Endothelial cell of umbilical vein (primary cell): Measurements from ENCODE around the gene ACTL7A. TPM values are rescaled to one million over a fixed set of nuclear protein-coding genes. Genes with fewer than 3 reads are reported as not detected.

ENCODE experiments used
- BruUV-seq: library from RNA; stranded (reverse); fragments of 400-500 nt; replicated peaks from 2 replicates; lab custom pipeline; 2021; lab: Mats Ljungman, UMichigan
- CTCF ChIA-PET: fragments of 300-600, 350-600 bp; sonication (Branson Sonifier 250); formaldehyde crosslinking; loops from one replicate; lab custom pipeline; 2021; ENCODE audit warnings: antibody characterized with exemption, inconsistent platforms; lab: Charles Lee
- POLR2A ChIA-PET: fragments of 300-600, 350-600 bp; sonication (Branson Sonifier 250); formaldehyde crosslinking; loops from one replicate; lab custom pipeline; 2021; ENCODE audit warnings: antibody characterized with exemption, inconsistent platforms; lab: Charles Lee
- DNase-seq: peaks from one replicate; pipeline ENCODE4 v3.0.0-alpha.2; 2011; ENCODE audit warnings: low read depth, low spot score
- FAIRE-seq: peaks from 2 replicates; lab custom pipeline; 2011; peaks lifted over from hg19 to GRCh38; lab: Jason Lieb, UNC
- H2AFZ ChIP-seq: 2 replicates; pipeline ENCODE4 v1.6.0; 2012; ENCODE audit warnings: low read depth, low read length, control low read depth, inconsistent platforms
- H3K27ac ChIP-seq: 2 replicates; pipeline ENCODE4 v1.5.1; 2011; ENCODE audit warnings: low read depth, mild to moderate bottlenecking, control low read depth, low read length, moderate library complexity; ENCODE audit not compliant: insufficient read depth
- H3K27me3 ChIP-seq, 2 experiments: 2 replicates each; pipeline versions ENCODE4 v1.6.0 to v1.6.1; 2011; ENCODE audit warnings: low read length in 2 of 2, mixed read lengths in 1 of 2; ENCODE audit not compliant: control insufficient read depth in 2 of 2, insufficient read depth in 2 of 2
- H3K36me3 ChIP-seq, 2 experiments: 2 replicates in 1 of 2; 3 replicates in 1 of 2; pipeline ENCODE4 v1.5.1; 2011; ENCODE audit warnings: low read length in 2 of 2, mild to moderate bottlenecking in 1 of 2, moderate library complexity in 1 of 2; ENCODE audit not compliant: control insufficient read depth in 2 of 2, insufficient read depth in 2 of 2; ENCODE audit errors: extremely low read depth in 1 of 2
- H3K4me1 ChIP-seq: 3 replicates; pipeline ENCODE4 v1.5.1; 2011; ENCODE audit warnings: mild to moderate bottlenecking, low read length; ENCODE audit not compliant: control insufficient read depth, insufficient read depth; ENCODE audit errors: extremely low read depth
- H3K4me2 ChIP-seq: 2 replicates; pipeline ENCODE4 v1.6.1; 2011; ENCODE audit warnings: low read length, control low read depth, mixed read lengths; ENCODE audit not compliant: insufficient read depth
- H3K4me3 ChIP-seq, 3 experiments: fragments of 200-600 bp in 1 of 3; sonication (generic), shearing (Covaris generic) in 1 of 3; replicated peaks in 1 of 3; 2 replicates each; pipeline ENCODE4 v1.5.1; 2011 to 2016; ENCODE audit warnings: control low read depth in 3 of 3, low read length in 3 of 3, mild to moderate bottlenecking in 2 of 3, inconsistent platforms in 1 of 3, low read depth in 1 of 3, moderate library complexity in 1 of 3; ENCODE audit not compliant: insufficient read depth in 1 of 3
- H3K79me2 ChIP-seq: 2 replicates; pipeline ENCODE4 v1.6.0; 2012; ENCODE audit warnings: low read length, inconsistent platforms; ENCODE audit not compliant: control insufficient read depth, insufficient read depth
- H3K9ac ChIP-seq: replicated peaks from 2 replicates; pipeline ENCODE3; 2011; ENCODE audit warnings: low read length, control low read depth; ENCODE audit not compliant: insufficient read depth; ENCODE audit errors: extremely low read depth
- H3K9me1 ChIP-seq: replicated peaks from 3 replicates; pipeline ENCODE4 v1.6.0; 2011; ENCODE audit warnings: mild to moderate bottlenecking, low read length; ENCODE audit not compliant: control insufficient read depth, insufficient read depth; ENCODE audit errors: extremely low read depth
- H3K9me3 ChIP-seq: replicated peaks from 2 replicates; pipeline ENCODE4 v1.5.1; 2012; ENCODE audit warnings: low read length, inconsistent platforms; ENCODE audit not compliant: control insufficient read depth, insufficient read depth
- H4K20me1 ChIP-seq: replicated peaks from 2 replicates; pipeline ENCODE3; 2011; ENCODE audit warnings: mild to moderate bottlenecking, low read length; ENCODE audit not compliant: control insufficient read depth, insufficient read depth; ENCODE audit errors: extremely low read depth
- EZH2 ChIP-seq: IDR thresholded peaks from 2 replicates; pipeline ENCODE4 v1.6.1; 2012; ENCODE audit warnings: borderline replicate concordance, low read depth, mild to moderate bottlenecking, moderate library complexity, low read length, inconsistent platforms; ENCODE audit not compliant: severe bottlenecking
- FOS ChIP-seq: IDR thresholded peaks from 2 replicates; pipeline ENCODE4 v1.6.1; 2011; ENCODE audit warnings: mild to moderate bottlenecking, low read length, moderate library complexity, borderline replicate concordance; ENCODE audit not compliant: insufficient read depth
- JUN ChIP-seq: IDR thresholded peaks from 2 replicates; pipeline ENCODE4 v1.6.1; 2011; ENCODE audit warnings: borderline replicate concordance, low read depth; ENCODE audit not compliant: insufficient read length, insufficient read depth
- MAX ChIP-seq: IDR thresholded peaks from 2 replicates; pipeline ENCODE4 v1.6.1; 2011; ENCODE audit not compliant: insufficient read depth, insufficient read length
- MYC ChIP-seq: IDR thresholded peaks from one replicate; pipeline ENCODE4 v1.6.1; 2011; ENCODE audit warnings: mild to moderate bottlenecking, low read depth, low read length
- dilution Hi-C: fragments of 300-500 bp; cut with MboI; formaldehyde crosslinking; loops from one replicate; pipeline ENCODE4 v1.15.0; 2019; ENCODE audit warnings: low sequenced_read_pairs; ENCODE audit not compliant: extremely low pct_ligation_motif_present
- intact Hi-C: fragments of 100-400 bp; cut with micrococcal nuclease; formaldehyde crosslinking; loops from one replicate; pipeline ENCODE4 v1.10.0; 2022
- polyA plus RNA-seq, 4 experiments: library from polyadenylated mRNA; depleted of rRNA in 3 of 4; stranded (reverse) in 3 of 4; unstranded in 1 of 4; fragments of >200 nt; gene quantifications; 2 replicates each; pipeline versions ENCODE4 v1.2.1 to v1.2.3, GENCODE V29; 2011 to 2012; ENCODE audit warnings: missing spikeins in 1 of 4
- small RNA-seq: library from RNA; depleted of rRNA; stranded (forward); fragments of <200 nt; gene quantifications from one replicate; pipeline ENCODE3, GENCODE V24; 2012; ENCODE audit warnings: low replicate concordance, low read depth; ENCODE audit not compliant: insufficient read depth, insufficient read length
- total RNA-seq: library from RNA; stranded (reverse); gene quantifications from 2 replicates; pipeline ENCODE4 v1.2.3, GENCODE V29; 2021

ACTL7A gene
- total and polyA plus RNA-seq, 2 donors (not counting 3 experiments of a cell fraction or from before 2014, with no cell fraction given), result not detected

GRCh38 chr9:108911820-108912219 lies 49.8 kb downstream of the ACTL7A start:
- no peak for FAIRE-seq
- BruUV-seq, result no TSS peak
- Histone ChIP-seq H3K4me3 (no peak overlapping the region), H3K9ac (no peak overlapping the region), H3K4me1 (no peaks in the 10 kb centered on the region), H2AFZ (no peak overlapping the region), H3K27ac (no peak overlapping the region), H3K4me2 (no peak overlapping the region), H3K36me3 (peaks cover 12 to 19% of the 10 kb centered on the region in 2 experiments), H3K27me3 (no peaks in the 10 kb centered on the region), H3K79me2 (no peaks in the 10 kb centered on the region), H4K20me1 (no peaks in the 10 kb centered on the region), H3K9me3 (no peaks in the 10 kb centered on the region), H3K9me1 (no peaks in the 10 kb centered on the region)
- dilution Hi-C loops, result no loop called here
- ChIA-PET POLR2A (no interaction called here), CTCF (interaction anchor here (0.8 kb wide), 1 partner anchor 42 kb away, joined by 3 read pairs; no protein-coding TSS in a partner anchor)
- TF ChIP-seq EZH2 (no peak), FOS (no peak), MYC (no peak), MAX (no peak), JUN (no peak)
- intact Hi-C loops, result no loop called here
- no peak for DNase-seq

Small RNA genes within 50 kb of the gene (small RNA-seq; reads per million reads assigned to genes)
- gene AL359692.1, result not detected

Other genes starting within 250 kb of the ACTL7A start
- not detected in 2 replicates for gene ACTL7B, start 6.3 kb upstream of the ACTL7A start, total RNA-seq
- 0.05 TPM in 1 of 2 replicates, not detected in the other for gene ACTL7B, start 6.3 kb upstream of the ACTL7A start, polyA plus RNA-seq
- 21.4 and 21.8 TPM in 2 replicates for gene ELP1, start 71.9 kb downstream of the ACTL7A start, total RNA-seq
- 10.4 and 12.6 TPM in 2 replicates for gene ELP1, start 71.9 kb downstream of the ACTL7A start, polyA plus RNA-seq
- gene ABITRAM, start 72.1 kb downstream of the ACTL7A start, total RNA-seq, result 10.6 and 10.7 TPM in 2 replicates
- gene ABITRAM, start 72.1 kb downstream of the ACTL7A start, polyA plus RNA-seq, result 8.2 and 8.8 TPM in 2 replicates
- gene CTNNAL1, start 151.2 kb downstream of the ACTL7A start, total RNA-seq, result 72.0 and 76.2 TPM in 2 replicates
- gene CTNNAL1, start 151.2 kb downstream of the ACTL7A start, polyA plus RNA-seq, result 20.1 and 29.5 TPM in 2 replicates